ENCODE measurements around the gene RPGRIP1L.
"Not testable (repeated sequence)": the region's sequence is repeated elsewhere in the genome, so short reads cannot be mapped to it uniquely, and the experiment has no call there.

RPGRIP1L gene

GRCh38 chr16:53692146-53692545, 11.5 kb downstream of the RPGRIP1L start:
- no peak for TF ChIP-seq CTCF (IDR thresholded peaks at IDR 0.05; ENCODE audit: low read depth, low read length)
- DNase-seq (ENCODE audit: extremely low read depth, low read depth) = no peak

- DNase-seq (ENCODE audit: extremely low read depth, low read depth) = no peak
- TF ChIP-seq CTCF (IDR thresholded peaks at IDR 0.05; ENCODE audit: low read depth, low read length) = no peak
These were observed 12.9 kb downstream of the RPGRIP1L start for GRCh38 chr16:53690771-53691170.

- DNase-seq (ENCODE audit: extremely low read depth, low read depth) = no peak
- TF ChIP-seq CTCF (IDR thresholded peaks at IDR 0.05; ENCODE audit: low read depth, low read length) = no peak
These were observed 14.0 kb downstream of the RPGRIP1L start for GRCh38 chr16:53689636-53690035.

- no peak for DNase-seq (ENCODE audit: extremely low read depth, low read depth)
- no peak for TF ChIP-seq CTCF (IDR thresholded peaks at IDR 0.05; ENCODE audit: low read depth, low read length)
These were observed 16.9 kb downstream of the RPGRIP1L start for GRCh38 chr16:53686710-53687109.

GRCh38 chr16:53685334-53685733, 18.3 kb downstream of the RPGRIP1L start:
- DNase-seq (ENCODE audit: extremely low read depth, low read depth) = not testable (repeated sequence)

- no peak for TF ChIP-seq CTCF (IDR thresholded peaks at IDR 0.05; ENCODE audit: low read depth, low read length)
- no peak for DNase-seq (ENCODE audit: extremely low read depth, low read depth)
These were observed 22.3 kb downstream of the RPGRIP1L start for GRCh38 chr16:53681354-53681753.

GRCh38 chr16:53680756-53681155, 22.9 kb downstream of the RPGRIP1L start:
- no peak for DNase-seq (ENCODE audit: extremely low read depth, low read depth)
- TF ChIP-seq CTCF (IDR thresholded peaks at IDR 0.05; ENCODE audit: low read depth, low read length) = no peak

- no peak for TF ChIP-seq CTCF (IDR thresholded peaks at IDR 0.05; ENCODE audit: low read depth, low read length)
- DNase-seq (ENCODE audit: extremely low read depth, low read depth) = no peak
These were observed 24.8 kb downstream of the RPGRIP1L start for GRCh38 chr16:53678756-53679343.
